Mesodermal cell (in vitro differentiated cells): Measurements from ENCODE around the gene MAD1L1.

Experiments
- H3K27ac ChIP-seq: 2 replicates; pipeline ENCODE4 v1.7.0; 2013; ENCODE audit warnings: mild to moderate bottlenecking, low read depth, low read length, moderate library complexity; ENCODE audit not compliant: severe bottlenecking
- H3K36me3 ChIP-seq: 2 replicates; pipeline ENCODE4 v1.7.1; 2013; ENCODE audit warnings: mild to moderate bottlenecking, low read length, moderate library complexity; ENCODE audit not compliant: control insufficient read depth, insufficient read depth
- H3K4me1 ChIP-seq: one replicate; pipeline ENCODE4 v1.7.1; 2013; ENCODE audit warnings: mild to moderate bottlenecking, low read length; ENCODE audit not compliant: insufficient read depth, control insufficient read depth, poor library complexity, severe bottlenecking
- H3K4me3 ChIP-seq: 2 replicates; pipeline ENCODE4 v1.7.0; 2013; ENCODE audit warnings: low read length, control low read depth, mild to moderate bottlenecking; ENCODE audit not compliant: insufficient read depth, poor library complexity, severe bottlenecking; ENCODE audit errors: extremely low read depth
- H3K9me3 ChIP-seq: 2 replicates; pipeline ENCODE4 v1.7.1; 2013; ENCODE audit warnings: mild to moderate bottlenecking, low read length, moderate library complexity; ENCODE audit not compliant: control insufficient read depth
- WGBS, 2 experiments: methylation state at CpG; one replicate each; pipeline ENCODE4 v1.1.5; 2013; ENCODE audit warnings: missing lambda C conversion rate in 2 of 2; ENCODE audit not compliant: insufficient coverage in 2 of 2; 5-methylcytosine and 5-hydroxymethylcytosine counted together

The MAD1L1 gene

DNA sequence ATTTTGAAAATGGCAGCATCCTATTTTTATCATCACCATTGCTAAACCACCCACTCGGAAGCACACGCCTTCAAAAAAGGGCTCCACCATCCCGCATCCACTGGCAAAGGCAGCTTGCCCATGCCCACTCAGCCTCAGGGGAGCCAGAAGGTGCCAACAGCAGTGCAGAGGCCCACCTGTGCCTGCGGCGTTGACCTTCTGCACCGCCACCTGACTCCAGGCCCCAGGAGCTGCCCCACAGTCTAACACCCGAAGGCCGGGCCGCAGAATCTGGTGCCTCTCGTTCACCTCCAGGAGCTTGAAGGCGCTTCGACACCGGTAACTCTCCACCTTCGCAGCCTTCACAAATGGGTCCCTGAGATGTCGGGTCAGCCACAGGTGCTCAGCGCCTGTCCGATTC is 6.5 kb upstream of the MAD1L1 start:
- WGBS, 2 experiments = 94 to 100% methylated on average over 16 to 17 of the region's 17 CpGs
- peaks cover 64% of the 10 kb centered on the region for H3K36me3 ChIP-seq
- H3K4me3 ChIP-seq = no peak overlapping the region
- H3K4me1 ChIP-seq = peaks cover 19% of the 10 kb centered on the region
- no peaks in the 10 kb centered on the region for H3K9me3 ChIP-seq
- no peak overlapping the region for H3K27ac ChIP-seq

DNA sequence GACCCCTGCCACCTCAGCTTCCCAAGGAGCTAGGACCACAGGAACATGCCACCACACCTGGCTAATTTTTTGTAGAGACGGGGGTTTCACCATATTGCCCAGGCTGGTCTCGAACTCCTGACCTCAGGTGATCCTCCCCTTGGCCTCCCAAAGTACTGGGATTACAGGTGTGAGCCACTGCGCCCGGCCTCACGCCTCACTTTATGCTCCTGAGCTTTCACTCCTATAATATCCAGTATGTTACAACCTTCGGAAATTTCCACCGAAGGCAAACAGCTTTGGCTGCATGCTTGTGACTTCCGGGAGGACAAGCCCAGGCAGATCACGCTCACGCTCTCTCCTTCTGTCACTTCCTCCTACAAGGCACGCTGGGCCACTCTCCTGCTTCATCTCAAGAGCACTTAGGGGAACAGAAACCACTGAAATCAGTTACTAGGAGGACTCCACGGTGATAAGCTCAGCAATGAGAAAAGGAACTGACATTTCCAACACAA is 4.4 kb upstream of the MAD1L1 start:
- Histone ChIP-seq H3K9me3 (no peaks in the 10 kb centered on the region), H3K27ac (no peak overlapping the region), H3K4me1 (peaks cover 17% of the 10 kb centered on the region), H3K36me3 (peaks cover 69% of the 10 kb centered on the region), H3K4me3 (no peak overlapping the region)
- WGBS, 2 experiments = 89 to 91% methylated on average over 10 to 11 of the region's 12 CpGs

DNA sequence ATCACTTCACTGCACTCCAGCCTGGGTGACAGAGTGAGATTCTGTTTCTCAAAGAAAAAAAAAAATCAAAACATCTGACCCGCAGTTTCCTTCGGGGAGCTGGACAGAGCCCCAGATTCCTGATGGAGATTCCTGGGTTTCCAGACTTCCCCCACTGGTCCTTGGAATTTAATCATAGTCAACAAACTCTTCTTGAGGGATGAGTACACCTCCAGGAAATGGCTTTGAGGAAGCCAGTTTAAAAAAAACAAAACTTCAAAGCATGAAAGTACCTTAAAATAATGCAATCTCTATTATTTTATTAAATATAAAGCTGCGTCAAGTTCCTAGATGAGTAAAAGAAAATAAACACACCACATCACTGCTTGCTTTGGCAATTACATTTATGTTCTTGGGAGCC is 1.2 kb upstream of the MAD1L1 start:
- Histone ChIP-seq H3K4me1 (peaks cover 14% of the 10 kb centered on the region), H3K4me3 (no peak overlapping the region), H3K9me3 (no peaks in the 10 kb centered on the region), H3K27ac (no peak overlapping the region), H3K36me3 (peaks cover 72% of the 10 kb centered on the region)
- 83% methylated on average over 1 of the region's 3 CpGs; no CpG with 5 or more reads in 1 of the 2 experiments for WGBS, 2 experiments

- Histone ChIP-seq H3K4me1 (peaks cover 10% of the 10 kb centered on the region), H3K9me3 (no peaks in the 10 kb centered on the region), H3K36me3 (peaks cover 73% of the 10 kb centered on the region), H3K27ac (peak overlapping the region; percentile 73), H3K4me3 (peak overlapping the region; percentile 96)
- WGBS, 2 experiments = 5 to 6% methylated on average over 31 to 44 of the region's 46 CpGs
These were observed 566 bp downstream of the MAD1L1 start for GRCh38 chr7:2231992-2232765.

- Histone ChIP-seq H3K4me1 (peaks cover 6% of the 10 kb centered on the region), H3K4me3 (no peak overlapping the region), H3K36me3 (peaks cover 73% of the 10 kb centered on the region), H3K9me3 (no peaks in the 10 kb centered on the region), H3K27ac (no peak overlapping the region)
- WGBS, 2 experiments = 88 to 90% methylated on average over 2 to 7 of the region's 9 CpGs
These were observed 1.9 kb downstream of the MAD1L1 start for GRCh38 chr7:2230882-2231281.

DNA sequence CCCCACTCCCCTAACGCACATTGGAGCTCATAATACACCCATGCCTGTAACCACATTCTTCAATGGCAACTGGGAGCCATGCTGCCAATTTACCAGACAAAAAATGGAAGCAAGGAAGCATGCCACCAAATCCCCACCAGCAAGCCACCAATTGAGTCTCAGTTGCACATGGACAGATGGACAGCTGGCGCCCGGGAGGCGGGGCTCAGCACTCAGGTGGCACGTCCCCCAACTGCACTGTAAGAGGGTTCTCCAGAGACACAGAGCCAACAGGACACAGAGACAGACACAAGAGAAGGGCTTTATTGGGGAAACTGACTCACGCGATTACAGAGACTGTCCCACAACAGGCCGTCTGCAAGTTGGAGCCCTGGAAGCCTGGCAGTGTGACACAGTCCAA is 2.5 kb downstream of the MAD1L1 start:
- 94 to 97% methylated on average over 7 to 8 of the region's 8 CpGs for WGBS, 2 experiments
- Histone ChIP-seq H3K4me3 (no peak overlapping the region), H3K4me1 (peaks cover 6% of the 10 kb centered on the region), H3K9me3 (no peaks in the 10 kb centered on the region), H3K36me3 (peaks cover 73% of the 10 kb centered on the region), H3K27ac (no peak overlapping the region)

GRCh38 chr7:2229467-2229866 is 3.3 kb downstream of the MAD1L1 start:
- Histone ChIP-seq H3K4me1 (peaks cover 6% of the 10 kb centered on the region), H3K4me3 (no peak overlapping the region), H3K27ac (no peak overlapping the region), H3K36me3 (peaks cover 73% of the 10 kb centered on the region), H3K9me3 (no peaks in the 10 kb centered on the region)
- 94 to 98% methylated on average over 7 of the region's 7 CpGs for WGBS, 2 experiments

GRCh38 chr7:2228921-2229320 is 3.8 kb downstream of the MAD1L1 start:
- Histone ChIP-seq H3K36me3 (peaks cover 73% of the 10 kb centered on the region), H3K9me3 (no peaks in the 10 kb centered on the region), H3K27ac (no peak overlapping the region), H3K4me1 (peaks cover 1% of the 10 kb centered on the region), H3K4me3 (no peak overlapping the region)
- WGBS, 2 experiments = 93 to 98% methylated on average over 5 to 7 of the region's 8 CpGs

- Histone ChIP-seq H3K4me3 (no peak overlapping the region), H3K36me3 (peaks cover 78% of the 10 kb centered on the region), H3K27ac (no peak overlapping the region), H3K9me3 (no peaks in the 10 kb centered on the region), H3K4me1 (no peaks in the 10 kb centered on the region)
- 90 to 96% methylated on average over 13 of the region's 15 CpGs for WGBS, 2 experiments
These were observed 5.0 kb downstream of the MAD1L1 start for GRCh38 chr7:2227699-2228098.

GRCh38 chr7:2225830-2226229 is 6.9 kb downstream of the MAD1L1 start:
- Histone ChIP-seq H3K4me3 (no peak overlapping the region), H3K36me3 (peaks cover 93% of the 10 kb centered on the region), H3K4me1 (no peaks in the 10 kb centered on the region), H3K27ac (no peak overlapping the region), H3K9me3 (no peaks in the 10 kb centered on the region)
- WGBS, 2 experiments = 94 to 96% methylated on average over 10 to 12 of the region's 13 CpGs

DNA sequence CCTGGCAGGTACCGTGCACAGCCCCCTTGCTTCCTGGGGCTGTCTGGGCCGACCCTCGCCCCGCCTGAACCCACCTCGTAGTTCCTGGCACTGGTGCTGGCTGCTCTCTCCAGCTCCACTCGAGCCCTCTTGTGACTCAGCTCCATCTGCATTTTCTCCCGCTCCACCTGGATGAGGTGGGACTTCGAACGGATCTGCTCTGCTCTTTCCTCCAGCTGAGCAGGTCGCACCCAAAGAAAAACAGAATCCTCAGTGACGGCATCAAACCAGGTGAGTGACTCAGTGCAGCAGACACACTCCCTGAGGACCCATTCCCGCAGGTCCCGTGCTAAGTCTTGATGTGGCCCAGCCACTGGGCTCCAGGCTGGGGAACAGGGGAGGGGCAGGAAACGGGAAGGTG is 7.4 kb downstream of the MAD1L1 start:
- H3K36me3 ChIP-seq = peaks cover 93% of the 10 kb centered on the region
- no peaks in the 10 kb centered on the region for H3K9me3 ChIP-seq
- no peaks in the 10 kb centered on the region for H3K4me1 ChIP-seq

More for the DNA sequence above, 7.4 kb downstream of the MAD1L1 start:
- 95 to 97% methylated on average over 13 of the region's 14 CpGs for WGBS, 2 experiments
- no peak overlapping the region for H3K27ac ChIP-seq
- H3K4me3 ChIP-seq = no peak overlapping the region
